Uterus (tissue), 4 donors: ENCODE measurements around the gene HSD17B4. TPM values are rescaled to one million over a fixed set of nuclear protein-coding genes. Genes with fewer than 3 reads are reported as not detected.

Experiments used
- DNase-seq, 2 donors: peaks; one replicate each; pipeline ENCODE4 v3.0.0-alpha.2; 2019 to 2020
- H3K27ac ChIP-seq, 2 donors: fragments of 200-600 bp; sonication (generic); 1 replicate in 1 of 2; 2 replicates in 1 of 2; pipeline ENCODE4 v1.5.1; 2016 to 2018
- H3K27me3 ChIP-seq, 2 donors: fragments of 200-600 bp; sonication (generic); one replicate each; pipeline ENCODE4 v1.5.1; 2018 to 2019; ENCODE audit warnings: control low read depth in 1 of 2
- H3K36me3 ChIP-seq, 2 donors: fragments of 200-600 bp; sonication (generic); one replicate each; pipeline ENCODE4 v1.5.1; 2019; ENCODE audit warnings: control low read depth in 1 of 2
- H3K4me1 ChIP-seq, 2 donors: fragments of 200-600 bp; sonication (generic); one replicate each; pipeline ENCODE4 v1.5.1; 2018 to 2019; ENCODE audit warnings: control low read depth in 1 of 2
- H3K4me3 ChIP-seq, 2 donors: fragments of 200-600 bp; sonication (generic); 1 replicate in 1 of 2; 2 replicates in 1 of 2; pipeline ENCODE4 v1.5.1; 2018 to 2019; ENCODE audit warnings: mild to moderate bottlenecking in 1 of 2
- H3K9me3 ChIP-seq, 2 donors: fragments of 200-600 bp; sonication (generic); one replicate each; pipeline ENCODE4 v1.5.1; 2019; ENCODE audit warnings: control low read depth in 1 of 2
- CTCF ChIP-seq, 4 experiments: fragments of 200-600 bp in 2 of 4; fragments of 450-650 bp in 2 of 4; sonication (generic) in 2 of 4; IDR thresholded peaks; one replicate each; pipeline ENCODE4 v1.5.1; 2016 to 2019; ENCODE audit warnings: antibody characterized with exemption in 4 of 4, mild to moderate bottlenecking in 2 of 4, moderate library complexity in 1 of 4
- POLR2A ChIP-seq, 2 donors: fragments of 450-650 bp; IDR thresholded peaks; one replicate each; pipeline ENCODE4 v1.6.1; 2016; ENCODE audit warnings: antibody characterized with exemption in 2 of 2, mild to moderate bottlenecking in 1 of 2, moderate library complexity in 1 of 2
- intact Hi-C: fragments of 100-400 bp; cut with DNase I; formaldehyde crosslinking; loops from one replicate; pipeline ENCODE4 v1.15.1; 2023; ENCODE audit warnings: low total_unique reads
- total RNA-seq, 4 donors: library from RNA; depleted of rRNA in 3 of 4; stranded (reverse); fragments of >200 nt in 3 of 4; gene quantifications; one replicate each; pipeline versions ENCODE4 v1.1.0 to v1.2.4, GENCODE V29; 2014 to 2023
- donor health status: DM: yes; HTN: yes; CAD: no.

The HSD17B4 gene
- total RNA-seq, 4 donors from 2014 or later: 93.8 to 167 (median 150) TPM

GRCh38 chr5:119521232-119521631, 68.9 kb downstream of the HSD17B4 start:
- DNase-seq: no peak
- H3K9me3 ChIP-seq: no peaks in the 10 kb centered on the region

GRCh38 chr5:119522841-119523240, 70.5 kb downstream of the HSD17B4 start:
- Histone ChIP-seq H3K27ac (no peak overlapping the region), H3K9me3 (no peaks in the 10 kb centered on the region), H3K27me3 (no peaks in the 10 kb centered on the region), H3K36me3 (no peaks in the 10 kb centered on the region), H3K4me3 (no peak overlapping the region), H3K4me1 (no peaks in the 10 kb centered on the region)
- no peak for DNase-seq
- TF ChIP-seq CTCF (IDR thresholded peaks at IDR 0.05) (no peak), POLR2A (IDR thresholded peaks at IDR 0.05) (no peak)
- intact Hi-C loops: no loop called here

More at GRCh38 chr5:119521232-119521631, 68.9 kb downstream of the HSD17B4 start:
- intact Hi-C loops: no loop called here
- H3K27ac ChIP-seq: no peak overlapping the region
- TF ChIP-seq CTCF (IDR thresholded peaks at IDR 0.05): no peak
- no peak for TF ChIP-seq POLR2A (IDR thresholded peaks at IDR 0.05)
- no peaks in the 10 kb centered on the region for H3K36me3 ChIP-seq
- H3K4me3 ChIP-seq: no peak overlapping the region
- no peaks in the 10 kb centered on the region for H3K4me1 ChIP-seq
- no peaks in the 10 kb centered on the region for H3K27me3 ChIP-seq

DNA sequence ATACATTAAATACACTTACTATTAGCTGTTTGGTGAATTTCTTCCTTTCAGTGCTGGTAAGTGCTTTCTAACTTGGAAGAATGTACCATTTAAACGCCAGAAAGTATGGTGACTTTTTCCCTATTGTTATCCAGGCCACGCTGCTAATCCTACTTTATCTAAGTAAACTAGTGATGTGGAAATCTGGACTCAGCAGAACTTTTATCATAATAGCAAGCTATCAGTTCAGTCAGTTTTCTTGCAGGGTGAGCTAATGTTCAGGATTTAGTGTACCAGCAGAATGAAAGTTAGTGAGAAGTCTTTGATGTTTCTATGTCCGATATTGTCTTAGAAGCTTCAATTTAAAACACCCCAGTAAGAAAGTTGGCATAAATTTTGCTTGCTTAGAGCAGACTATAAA, 72.2 kb downstream of the HSD17B4 start:
- H3K27me3 ChIP-seq: no peaks in the 10 kb centered on the region
- H3K4me3 ChIP-seq: no peak overlapping the region
- H3K27ac ChIP-seq: no peak overlapping the region
- no peaks in the 10 kb centered on the region for H3K36me3 ChIP-seq
- no peaks in the 10 kb centered on the region for H3K4me1 ChIP-seq
- TF ChIP-seq POLR2A (IDR thresholded peaks at IDR 0.05): no peak
- TF ChIP-seq CTCF (IDR thresholded peaks at IDR 0.05): no peak
- no peaks in the 10 kb centered on the region for H3K9me3 ChIP-seq
- no peak for DNase-seq
- intact Hi-C loops: no loop called here

GRCh38 chr5:119527351-119527750, 75.1 kb downstream of the HSD17B4 start:
- Histone ChIP-seq H3K27ac (no peak overlapping the region), H3K9me3 (no peaks in the 10 kb centered on the region), H3K4me3 (no peak overlapping the region), H3K36me3 (no peaks in the 10 kb centered on the region), H3K4me1 (no peaks in the 10 kb centered on the region), H3K27me3 (no peaks in the 10 kb centered on the region)
- no peak for DNase-seq
- TF ChIP-seq CTCF (IDR thresholded peaks at IDR 0.05): no peak
- no peak for TF ChIP-seq POLR2A (IDR thresholded peaks at IDR 0.05)
- intact Hi-C loops: no loop called here

- Histone ChIP-seq H3K4me1 (no peaks in the 10 kb centered on the region), H3K36me3 (no peaks in the 10 kb centered on the region), H3K9me3 (no peaks in the 10 kb centered on the region), H3K27me3 (no peaks in the 10 kb centered on the region), H3K4me3 (no peak overlapping the region), H3K27ac (no peak overlapping the region)
- no peak for DNase-seq
- TF ChIP-seq POLR2A (IDR thresholded peaks at IDR 0.05) (no peak), CTCF (IDR thresholded peaks at IDR 0.05) (no peak)
- intact Hi-C loops: no loop called here
Observed at GRCh38 chr5:119529811-119530210, 77.5 kb downstream of the HSD17B4 start.
